HCT116 (cell line): ENCODE measurements around the gene NR2C2. TPM values are rescaled to one million over a fixed set of nuclear protein-coding genes. Genes with fewer than 3 reads are reported as not detected.

ENCODE experiments used
- ATAC-seq: fragments of 200-7000 bp; cut with Tn5 transposase; 2 replicates; pipeline ENCODE4 v1.9.1; 2020; ENCODE audit warnings: mild to moderate bottlenecking, moderate library complexity
- BruUV-seq: library from RNA; stranded (reverse); fragments of 400-500 nt; replicated peaks from 2 replicates; lab custom pipeline; 2021; lab: Mats Ljungman, UMichigan
- CTCF ChIA-PET: fragments of 300-600 bp; sonication (Branson Sonifier 250); formaldehyde crosslinking; loops from one replicate; lab custom pipeline; 2021; ENCODE audit warnings: antibody characterized with exemption; lab: Charles Lee
- POLR2A ChIA-PET: fragments of 300-600, 350-600 bp; sonication (Branson Sonifier 250); formaldehyde crosslinking; loops from one replicate; lab custom pipeline; 2021; ENCODE audit warnings: antibody characterized with exemption; lab: Charles Lee
- RAD21 ChIA-PET, 2 experiments: fragments of 300-600 bp; sonication (Branson Sonifier 250); formaldehyde crosslinking; loops; one replicate each; lab custom pipeline; 2023; ENCODE audit warnings: low total read pairs in 2 of 2; ENCODE audit not compliant: uncharacterized antibody in 2 of 2, unreplicated experiment in 2 of 2, low non-redundant PET in 1 of 2; lab: Charles Lee
- DNase-seq: peaks from one replicate; pipeline ENCODE4 v3.0.0-alpha.2; 2010; ENCODE audit warnings: low read depth, low spot score
- H2AFZ ChIP-seq: fragments of 200-600 bp; shearing (Covaris generic), sonication (generic); 2 replicates; pipeline ENCODE4 v1.6.1; 2017; ENCODE audit warnings: low read depth, mixed run types, mixed read lengths, antibody characterized with exemption, low read length; ENCODE audit not compliant: poor library complexity, severe bottlenecking
- H3K27ac ChIP-seq: 2 replicates; pipeline ENCODE4 v1.5.1; 2012; ENCODE audit warnings: low read depth, low read length
- H3K27me3 ChIP-seq: fragments of 200-600 bp; sonication (generic); 2 replicates; pipeline ENCODE4 v1.6.1; 2016; ENCODE audit warnings: mixed run types, low read length, mixed read lengths; ENCODE audit not compliant: insufficient read depth
- H3K36me3 ChIP-seq, 2 experiments: fragments of 200-500 bp in 1 of 2; fragments of 200-600 bp in 1 of 2; sonication (Bioruptor generic) in 1 of 2; sonication (generic) in 1 of 2; 2 replicates each; pipeline versions ENCODE4 v1.5.1 to v1.6.1; 2014 to 2016; ENCODE audit warnings: low read length in 2 of 2, inconsistent platforms in 1 of 2, mixed read lengths in 1 of 2, mixed run types in 1 of 2; ENCODE audit not compliant: insufficient read depth in 2 of 2, control insufficient read depth in 1 of 2
- H3K4me1 ChIP-seq, 2 experiments: fragments of 200-600 bp in 1 of 2; sonication (generic) in 1 of 2; 2 replicates each; pipeline versions ENCODE4 v1.5.1 to v1.6.1; 2012 to 2017; ENCODE audit warnings: low read length in 2 of 2, inconsistent platforms in 1 of 2, mild to moderate bottlenecking in 1 of 2, mixed read lengths in 1 of 2, mixed run types in 1 of 2, moderate library complexity in 1 of 2; ENCODE audit not compliant: insufficient read depth in 2 of 2, control insufficient read depth in 1 of 2
- H3K4me2 ChIP-seq: fragments of 200-600 bp; sonication (generic); 2 replicates; pipeline ENCODE4 v1.6.1; 2017; ENCODE audit warnings: mixed run types, low read length, mixed read lengths
- H3K4me3 ChIP-seq, 2 experiments: fragments of 200-600 bp in 1 of 2; sonication (generic) in 1 of 2; replicated peaks in 1 of 2; 2 replicates each; pipeline ENCODE4 v1.5.1; 2011 to 2016; ENCODE audit warnings: low read length in 2 of 2, control low read depth in 1 of 2, low read depth in 1 of 2, mild to moderate bottlenecking in 1 of 2, mixed read lengths in 1 of 2, mixed run types in 1 of 2
- H3K79me2 ChIP-seq: fragments of 200-600 bp; sonication (generic); 2 replicates; pipeline ENCODE4 v1.6.1; 2017; ENCODE audit warnings: mild to moderate bottlenecking, mixed run types, low read length, moderate library complexity, mixed read lengths; ENCODE audit not compliant: insufficient read depth
- H3K9ac ChIP-seq: fragments of 200-600 bp; sonication (generic); 2 replicates; pipeline ENCODE4 v1.6.1; 2016; ENCODE audit warnings: low read length, mixed read lengths
- H3K9me2 ChIP-seq: fragments of 200-600 bp; sonication (generic), shearing (Covaris generic); 2 replicates; pipeline ENCODE4 v1.6.1; 2017; ENCODE audit warnings: mixed run types, mild to moderate bottlenecking, moderate library complexity; ENCODE audit not compliant: insufficient read depth
- H3K9me3 ChIP-seq, 2 experiments: fragments of 200-500 bp in 1 of 2; fragments of 200-600 bp in 1 of 2; sonication (Bioruptor generic) in 1 of 2; sonication (generic) in 1 of 2; 2 replicates each; pipeline ENCODE4 v1.6.1; 2014 to 2017; ENCODE audit warnings: low read length in 2 of 2, mixed read lengths in 2 of 2, inconsistent platforms in 1 of 2, low read depth in 1 of 2, mild to moderate bottlenecking in 1 of 2, mixed run types in 1 of 2, moderate library complexity in 1 of 2; ENCODE audit not compliant: control insufficient read depth in 1 of 2, insufficient read depth in 1 of 2
- H4K20me1 ChIP-seq: fragments of 200-600 bp; sonication (generic), shearing (Covaris generic); 2 replicates; pipeline ENCODE4 v1.6.1; 2017; ENCODE audit warnings: mixed run types, mild to moderate bottlenecking, moderate library complexity; ENCODE audit not compliant: insufficient read depth
- ATF3 ChIP-seq: IDR thresholded peaks from 2 replicates; pipeline ENCODE4 v1.6.1; 2012
- CBX3 ChIP-seq: IDR thresholded peaks from 2 replicates; pipeline ENCODE4 v1.6.1; 2012; ENCODE audit warnings: low read depth
- CEBPB ChIP-seq: IDR thresholded peaks from 2 replicates; pipeline ENCODE4 v1.6.1; 2012; ENCODE audit warnings: low read depth
- EGR1 ChIP-seq: IDR thresholded peaks from 2 replicates; pipeline ENCODE4 v1.6.1; 2012; ENCODE audit warnings: low read depth
- ELF1 ChIP-seq: IDR thresholded peaks from 2 replicates; pipeline ENCODE4 v1.6.1; 2012; ENCODE audit warnings: low read depth, borderline replicate concordance
- EZH2 ChIP-seq: fragments of 200-600 bp; sonication (generic); IDR thresholded peaks from 2 replicates; pipeline ENCODE4 v1.6.1; 2017; ENCODE audit warnings: antibody characterized with exemption, mixed run types
- FOSL1 ChIP-seq: IDR thresholded peaks from 2 replicates; pipeline ENCODE4 v1.6.1; 2012; ENCODE audit warnings: low read depth
- JUND ChIP-seq: IDR thresholded peaks from 2 replicates; pipeline ENCODE4 v1.6.1; 2012
- MAX ChIP-seq: IDR thresholded peaks from 2 replicates; pipeline ENCODE4 v1.6.1; 2012
- POLR2A ChIP-seq: IDR thresholded peaks from 2 replicates; pipeline ENCODE4 v1.7.0; 2011; ENCODE audit warnings: borderline replicate concordance; ENCODE audit not compliant: insufficient read depth, insufficient read length; ENCODE audit errors: extremely low read depth
- RAD21 ChIP-seq: IDR thresholded peaks from 2 replicates; pipeline ENCODE4 v1.6.1; 2012; ENCODE audit warnings: low read depth, mild to moderate bottlenecking
- REST ChIP-seq: IDR thresholded peaks from 2 replicates; pipeline ENCODE4 v1.6.1; 2012; ENCODE audit warnings: low read depth
- SIN3A ChIP-seq: IDR thresholded peaks from 2 replicates; pipeline ENCODE4 v1.6.1; 2012; ENCODE audit warnings: low read depth
- SP1 ChIP-seq: IDR thresholded peaks from 2 replicates; pipeline ENCODE4 v1.6.1; 2012; ENCODE audit warnings: low read depth
- SRF ChIP-seq: IDR thresholded peaks from 2 replicates; pipeline ENCODE4 v1.6.1; 2012; ENCODE audit warnings: low read depth
- TCF7L2 ChIP-seq: IDR thresholded peaks from 2 replicates; pipeline ENCODE4 v1.7.0; 2011; ENCODE audit warnings: borderline replicate concordance, inconsistent platforms; ENCODE audit not compliant: insufficient read depth, insufficient read length; ENCODE audit errors: extremely low read depth
- YY1 ChIP-seq: IDR thresholded peaks from 2 replicates; pipeline ENCODE4 v1.6.1; 2011; ENCODE audit warnings: low read length, low read depth, moderate library complexity, mild to moderate bottlenecking; ENCODE audit not compliant: insufficient replicate concordance; ENCODE audit errors: extremely low read depth
- ZBTB33 ChIP-seq: IDR thresholded peaks from 2 replicates; pipeline ENCODE4 v1.6.1; 2011; ENCODE audit warnings: mild to moderate bottlenecking, low read length, moderate library complexity; ENCODE audit not compliant: insufficient replicate concordance; ENCODE audit errors: extremely low read depth
- ZFX ChIP-seq: fragments of 450-650 bp; IDR thresholded peaks from 2 replicates; pipeline ENCODE4 v1.6.1; 2017
- intact Hi-C: fragments of 100-400 bp; cut with micrococcal nuclease; formaldehyde crosslinking; loops from 2 replicates; pipeline ENCODE4 v1.10.0; 2022
- total RNA-seq: library from RNA; stranded (reverse); gene quantifications from one replicate; pipeline ENCODE4 v1.2.1, GENCODE V29; 2021; ENCODE audit not compliant: unreplicated experiment

NR2C2 gene
- total RNA-seq, 1 experiment from 2014 or later = 45.0 TPM

GRCh38 chr3:15023719-15024118 lies 76.3 kb downstream of the NR2C2 start:
- TF ChIP-seq ELF1 = no peak
- TF ChIP-seq FOSL1 = no peak
- TF ChIP-seq SIN3A = no peak
- TF ChIP-seq ZFX = no peak
- no peak for TF ChIP-seq ZBTB33
- no peak for TF ChIP-seq POLR2A
- TF ChIP-seq REST = no peak
- no peak for TF ChIP-seq CBX3
- TF ChIP-seq SP1 = no peak
- no peak for TF ChIP-seq ATF3
- no peak for TF ChIP-seq EGR1
- TF ChIP-seq EZH2 = no peak
- TF ChIP-seq TCF7L2 = no peak
- no peak for TF ChIP-seq JUND
- TF ChIP-seq CEBPB = no peak
- TF ChIP-seq RAD21 = no peak
- TF ChIP-seq YY1 = no peak
- TF ChIP-seq SRF = no peak
- TF ChIP-seq MAX = no peak
- H3K4me1 ChIP-seq = no peaks in the 10 kb centered on the region
- H4K20me1 ChIP-seq = no peaks in the 10 kb centered on the region
- no peaks in the 10 kb centered on the region for H3K9me3 ChIP-seq
- BruUV-seq = no TSS peak
- H3K27me3 ChIP-seq = no peaks in the 10 kb centered on the region
- H3K9ac ChIP-seq = no peak overlapping the region
- ChIA-PET POLR2A (no interaction called here), RAD21 (no interaction called here), CTCF (no interaction called here)
- DNase-seq (no peak), ATAC-seq (no peak)
- no peak overlapping the region for H2AFZ ChIP-seq
- H3K4me3 ChIP-seq = no peak overlapping the region
- no peak overlapping the region for H3K27ac ChIP-seq
- no peak overlapping the region for H3K4me2 ChIP-seq
- no peaks in the 10 kb centered on the region for H3K79me2 ChIP-seq
- intact Hi-C loops = no loop called here
- H3K36me3 ChIP-seq = peaks cover 25 to 41% of the 10 kb centered on the region in 2 experiments
- H3K9me2 ChIP-seq = no peaks in the 10 kb centered on the region
